Activated naive CD4-positive, alpha-beta T cell treated with anti-CD3 and anti-CD28 coated beads for 36 hours (primary cell): ENCODE measurements around the gene PFKM. TPM values are rescaled to one million over a fixed set of nuclear protein-coding genes. Genes with fewer than 3 reads are reported as not detected.
"Not testable (repeated sequence)": the region's sequence is repeated elsewhere in the genome, so short reads cannot be mapped to it uniquely, and the experiment has no call there.

Source experiments
- CTCF ChIA-PET: fragments of 350-600 bp; sonication (Branson Sonifier 250); formaldehyde crosslinking; loops from one replicate; lab custom pipeline; 2021; ENCODE audit warnings: antibody characterized with exemption; lab: Charles Lee
- DNase-seq: peaks from one replicate; pipeline ENCODE4 v3.0.0-alpha.2; 2020
- H3K27ac Mint-ChIP-seq: one replicate; pipeline ENCODE4 v1.8.0; 2021; ENCODE audit warnings: mild to moderate bottlenecking, mixed read lengths
- H3K27me3 Mint-ChIP-seq: one replicate; pipeline ENCODE4 v1.8.0; 2021; ENCODE audit warnings: low read depth, mixed read lengths
- H3K36me3 Mint-ChIP-seq: one replicate; pipeline ENCODE4 v1.8.0; 2021; ENCODE audit warnings: low read depth, mixed read lengths
- H3K4me1 Mint-ChIP-seq: one replicate; pipeline ENCODE4 v1.8.0; 2021; ENCODE audit warnings: low read depth, mixed read lengths
- H3K4me3 Mint-ChIP-seq: one replicate; pipeline ENCODE4 v1.8.0; 2021; ENCODE audit warnings: mild to moderate bottlenecking, moderate library complexity, mixed read lengths
- H3K9me3 Mint-ChIP-seq: one replicate; pipeline ENCODE4 v1.8.0; 2021; ENCODE audit warnings: mixed read lengths
- intact Hi-C: fragments of 100-400 bp; cut with micrococcal nuclease; formaldehyde crosslinking; loops from one replicate; pipeline ENCODE4 v1.15.1; 2023
- total RNA-seq, 2 experiments: library from RNA; stranded (reverse); gene quantifications; one replicate each; pipeline ENCODE4 v1.2.3, GENCODE V29; 2021

PFKM gene
- total RNA-seq, 2 experiments from 2014 or later = 68.2 to 71.9 TPM

GRCh38 chr12:48084841-48085460 lies 34.2 kb upstream of the PFKM start:
- CTCF ChIA-PET = interaction anchor here (1.4 kb wide), 2 partner anchors 77 to 81 kb away, joined by 3 read pairs; no protein-coding TSS in a partner anchor
- Mint-ChIP-seq H3K4me3 (no peak overlapping the region), H3K9me3 (no peaks in the 10 kb centered on the region), H3K4me1 (no peaks in the 10 kb centered on the region), H3K36me3 (peaks cover 34% of the 10 kb centered on the region), H3K27me3 (no peaks in the 10 kb centered on the region), H3K27ac (no peak overlapping the region)
- intact Hi-C loops = loop anchor here (1.0 kb wide), 1 partner anchor 80 kb away; no protein-coding TSS in a partner anchor
- no peak for DNase-seq

DNA sequence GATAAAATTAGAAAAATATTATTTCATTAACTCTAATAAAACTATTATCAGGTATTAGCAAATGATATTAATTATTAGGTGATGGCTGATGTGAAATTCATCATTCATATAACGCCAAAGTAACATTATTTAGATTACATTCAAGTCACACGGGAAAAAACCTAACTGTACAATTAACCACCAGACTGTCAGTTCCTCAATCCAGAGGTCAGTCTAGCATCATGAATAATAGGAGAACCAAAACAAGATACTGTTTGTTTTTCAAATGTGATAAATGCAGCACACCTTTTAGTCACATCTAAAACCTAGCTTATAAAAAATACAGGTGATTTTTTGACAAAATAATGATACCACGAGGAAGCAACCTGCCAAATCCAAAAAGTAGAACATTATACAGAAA lies 32.8 kb upstream of the PFKM start:
- intact Hi-C loops = no loop called here
- Mint-ChIP-seq H3K36me3 (peaks cover 31% of the 10 kb centered on the region), H3K4me3 (no peak overlapping the region), H3K27ac (no peak overlapping the region), H3K9me3 (no peaks in the 10 kb centered on the region), H3K27me3 (no peaks in the 10 kb centered on the region), H3K4me1 (no peaks in the 10 kb centered on the region)
- CTCF ChIA-PET = interaction anchor here (0.6 kb wide), 1 partner anchor 62 kb away, joined by 3 read pairs; no protein-coding TSS in a partner anchor
- DNase-seq = no peak

DNA sequence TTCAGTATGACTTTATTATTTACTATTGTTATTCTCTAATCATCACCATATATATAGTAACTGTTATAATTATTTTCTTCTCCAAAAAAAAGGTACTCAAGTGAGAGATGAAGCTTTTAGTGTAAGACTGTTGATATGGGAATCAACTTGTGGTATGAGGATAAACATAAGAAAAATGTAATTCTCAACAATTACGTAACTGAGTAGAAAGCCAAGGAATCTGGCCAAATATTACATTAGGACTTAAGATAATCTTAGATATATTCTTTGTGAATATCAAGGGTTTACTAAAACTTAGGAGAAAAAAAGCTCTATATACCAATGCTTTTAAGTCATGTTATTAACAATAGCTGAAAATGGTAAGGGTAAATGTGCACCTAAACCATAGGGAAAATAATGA lies 26.6 kb upstream of the PFKM start:
- intact Hi-C loops = no loop called here
- CTCF ChIA-PET = interaction anchor here (0.5 kb wide), 1 partner anchor 563 kb away, joined by 3 read pairs; no protein-coding TSS in a partner anchor
- Mint-ChIP-seq H3K27ac (no peak overlapping the region), H3K9me3 (no peaks in the 10 kb centered on the region), H3K27me3 (no peaks in the 10 kb centered on the region), H3K4me1 (no peaks in the 10 kb centered on the region), H3K4me3 (no peak overlapping the region), H3K36me3 (peaks cover 19% of the 10 kb centered on the region)
- no peak for DNase-seq

DNA sequence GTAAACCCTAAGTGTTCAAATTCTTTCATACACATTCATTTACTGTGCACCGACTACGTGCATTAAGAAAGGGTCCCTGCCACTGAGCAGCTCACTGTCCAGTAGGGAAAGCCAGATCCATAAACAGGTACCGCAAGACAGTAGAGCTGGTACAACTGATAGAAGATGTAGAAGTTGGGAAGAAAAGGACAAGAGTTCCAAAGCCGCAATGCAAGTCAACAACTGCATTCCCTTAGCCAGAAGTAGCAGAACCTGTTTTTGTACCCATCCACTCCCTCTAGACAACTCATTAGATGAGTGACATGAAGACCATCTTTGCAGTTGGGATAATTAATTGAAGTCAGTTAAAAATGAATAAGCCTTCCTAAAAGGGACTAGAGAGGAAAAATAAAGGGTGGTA lies 14.6 kb upstream of the PFKM start:
- H3K36me3 Mint-ChIP-seq = peaks cover 2% of the 10 kb centered on the region
- H3K27me3 Mint-ChIP-seq = no peaks in the 10 kb centered on the region
- peak overlapping the region; percentile 96 for H3K27ac Mint-ChIP-seq
- no peak for DNase-seq
- H3K4me3 Mint-ChIP-seq = peak overlapping the region; percentile 87
- CTCF ChIA-PET = interaction anchor here (0.5 to 1.7 kb wide), 3 partner anchors 92 to 514 kb away, joined by 3 to 6 read pairs (median 4); no protein-coding TSS in a partner anchor
- H3K4me1 Mint-ChIP-seq = peaks cover 46% of the 10 kb centered on the region
- intact Hi-C loops = no loop called here
- H3K9me3 Mint-ChIP-seq = no peaks in the 10 kb centered on the region

DNA sequence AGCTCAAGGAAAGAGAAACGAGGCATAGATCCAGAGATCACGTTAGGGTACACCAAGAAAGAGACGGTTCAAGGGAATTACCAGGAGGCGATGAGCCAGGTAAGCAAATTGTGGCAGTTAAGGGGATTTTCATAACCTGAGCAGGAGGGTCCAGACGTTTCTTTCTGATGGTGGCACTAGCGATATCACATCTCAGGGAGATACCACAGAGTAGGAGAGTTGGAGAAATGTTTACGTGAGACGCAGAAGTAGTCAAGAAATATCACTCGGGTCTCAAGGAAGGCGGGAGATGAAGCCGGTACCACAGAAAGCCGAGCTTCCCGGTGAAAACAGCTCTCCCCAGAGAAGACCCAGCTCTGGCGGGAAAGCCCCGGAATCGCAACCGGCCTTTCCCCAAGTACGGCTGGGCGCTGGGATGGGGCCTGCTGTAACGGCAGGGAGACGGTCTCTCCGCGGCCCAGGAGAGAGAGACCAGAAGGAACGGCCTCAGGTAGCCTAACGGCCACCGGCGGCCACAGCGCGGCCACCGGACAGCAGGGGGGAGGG lies 13.8 kb upstream of the PFKM start:
- Mint-ChIP-seq H3K27ac (peak overlapping the region; percentile 96), H3K4me3 (peak overlapping the region; percentile 87), H3K27me3 (no peaks in the 10 kb centered on the region), H3K36me3 (no peaks in the 10 kb centered on the region), H3K9me3 (no peaks in the 10 kb centered on the region), H3K4me1 (peaks cover 47% of the 10 kb centered on the region)
- intact Hi-C loops = loop anchor here (5.0 kb wide), 5 partner anchors 143 to 1733 kb away; partner anchors contain the start of genes SLC38A2, TMEM106C and TUBA1B
- peak; percentile 62 for DNase-seq
- CTCF ChIA-PET = interaction anchor here (0.5 to 1.7 kb wide), 3 partner anchors 14 to 513 kb away, joined by 3 to 6 read pairs (median 4); no protein-coding TSS in a partner anchor

GRCh38 chr12:48105867-48106680 lies 13.1 kb upstream of the PFKM start, which contains the start of gene SENP1:
TSS of gene SENP1 (minus strand) at chr12:48106079. CDS start at chr12:48101472, 4,607 bp downstream.
- peaks cover 47% of the 10 kb centered on the region for H3K4me1 Mint-ChIP-seq
- CTCF ChIA-PET = interaction anchor here (0.6 to 1.7 kb wide), 7 partner anchors 14 to 512 kb away, joined by 3 to 4 read pairs (median 3); no protein-coding TSS in a partner anchor
- H3K27me3 Mint-ChIP-seq = no peaks in the 10 kb centered on the region
- no peaks in the 10 kb centered on the region for H3K36me3 Mint-ChIP-seq
- peak; percentile 94 for DNase-seq
- peak within 1 kb of the TSS; percentile 87 for H3K4me3 Mint-ChIP-seq
- H3K9me3 Mint-ChIP-seq = no peaks in the 10 kb centered on the region
- intact Hi-C loops = loop anchor here (1.0 to 5.0 kb wide), 9 partner anchors 13 to 1734 kb away; partner anchors contain the start of genes ASB8, PFKM, SLC38A2 and TMEM106C
- peak within 1 kb of the TSS; percentile 96 for H3K27ac Mint-ChIP-seq

DNA sequence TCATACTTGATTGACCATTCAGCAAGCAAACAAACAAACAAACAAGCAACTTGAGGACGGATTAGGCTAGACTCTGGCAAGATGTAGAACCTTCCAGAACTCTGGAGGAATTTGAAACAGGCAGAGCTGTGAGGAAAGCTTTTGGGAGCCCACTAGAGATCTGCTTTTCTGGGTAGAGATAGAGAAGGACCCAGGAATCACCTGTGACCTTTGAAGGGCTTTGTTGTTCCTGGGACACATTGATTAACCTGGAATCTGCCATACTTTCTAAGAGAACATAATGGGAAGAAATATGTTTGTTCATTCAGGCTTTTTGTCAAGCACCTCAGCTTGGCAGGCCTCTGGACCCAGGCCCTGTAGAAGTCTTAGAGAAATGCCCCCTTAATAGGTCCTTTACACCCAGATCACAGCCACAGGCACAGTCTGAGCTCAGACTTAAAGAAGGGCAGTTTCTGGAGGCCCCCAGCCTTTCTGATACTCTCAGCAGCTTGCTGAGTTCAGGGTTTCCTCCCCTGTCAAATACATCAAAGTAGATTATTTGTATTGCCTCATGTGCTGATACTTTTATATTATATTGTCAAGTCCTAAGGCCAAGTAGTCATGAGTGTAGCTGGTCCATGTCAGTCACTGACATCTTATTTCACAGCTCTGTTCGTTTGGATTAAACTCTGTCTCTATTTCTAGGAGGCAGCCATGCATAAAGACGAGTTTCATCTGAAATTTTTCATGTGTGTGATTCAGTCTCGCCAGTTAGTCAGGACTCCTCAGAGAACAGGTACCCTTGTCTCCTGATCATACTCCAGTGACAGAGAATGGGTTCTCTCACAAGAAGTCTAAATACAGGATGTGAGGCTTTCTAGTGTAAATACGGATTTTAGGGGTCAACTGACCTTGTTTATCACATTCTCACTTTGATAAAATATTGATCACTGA lies 12.2 kb upstream of the PFKM start:
- peak overlapping the region; percentile 96 for H3K27ac Mint-ChIP-seq
- no peaks in the 10 kb centered on the region for H3K36me3 Mint-ChIP-seq
- intact Hi-C loops = loop anchor here (1.0 to 5.0 kb wide), 9 partner anchors 12 to 1735 kb away; partner anchors contain the start of genes ASB8, PFKM, SLC38A2 and TMEM106C
- no peaks in the 10 kb centered on the region for H3K27me3 Mint-ChIP-seq
- H3K4me3 Mint-ChIP-seq = peak overlapping the region; percentile 87
- CTCF ChIA-PET = interaction anchor here (0.6 to 1.4 kb wide), 6 partner anchors 10 to 221 kb away, joined by 3 to 4 read pairs (median 3); no protein-coding TSS in a partner anchor
- peak; percentile 4 for DNase-seq
- H3K9me3 Mint-ChIP-seq = no peaks in the 10 kb centered on the region
- peaks cover 44% of the 10 kb centered on the region for H3K4me1 Mint-ChIP-seq

DNA sequence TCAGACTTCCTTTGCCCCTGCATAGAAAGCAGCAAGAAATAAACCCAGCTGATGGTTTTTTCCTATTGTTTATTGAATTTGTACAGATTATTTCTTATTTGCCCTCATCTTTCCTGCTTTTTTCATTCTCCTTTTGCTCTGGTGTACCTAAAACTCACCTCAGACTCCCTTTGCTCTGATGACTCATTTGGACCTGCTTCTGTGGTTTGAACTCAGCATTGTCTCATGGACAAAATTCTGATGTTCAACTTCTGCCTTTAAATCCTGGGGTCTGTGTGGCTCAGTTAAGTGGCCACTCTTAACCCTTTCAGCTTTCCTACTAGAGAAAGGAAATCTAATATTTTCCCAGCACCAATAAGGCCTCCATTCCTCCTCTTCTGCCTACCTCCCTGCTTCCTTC lies 9.7 kb upstream of the PFKM start:
- H3K27ac Mint-ChIP-seq = no peak overlapping the region

DNA sequence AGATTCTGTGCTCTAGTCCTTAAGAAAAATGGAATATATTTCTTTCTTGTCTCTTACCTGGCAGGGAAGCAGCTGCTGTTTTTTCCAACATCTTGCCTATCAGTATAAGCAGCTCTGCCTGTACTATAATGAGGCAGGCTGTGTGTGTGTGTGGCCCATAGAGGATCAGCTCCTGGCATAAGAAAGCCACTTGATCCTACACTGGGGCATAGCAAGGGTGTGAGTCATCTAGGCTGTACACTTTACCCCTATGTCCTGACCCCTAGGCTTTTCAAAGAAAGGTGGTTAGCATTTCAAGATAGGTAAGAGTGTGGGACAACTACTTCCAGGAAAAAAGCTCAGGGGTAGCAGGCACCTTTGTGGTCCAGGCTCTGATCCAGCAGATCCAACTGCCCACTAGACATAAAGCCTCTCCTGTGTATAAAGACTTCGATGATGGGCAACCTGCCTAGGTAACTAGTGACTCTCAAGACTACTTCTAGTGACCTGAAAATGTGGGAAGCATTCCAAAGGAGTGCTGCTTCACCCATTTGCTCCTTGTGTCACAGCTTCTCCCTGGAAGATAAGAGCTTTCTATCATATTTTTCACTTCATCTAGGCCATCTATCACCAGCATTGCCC lies 8.4 kb upstream of the PFKM start:
- CTCF ChIA-PET = no interaction called here
- no peaks in the 10 kb centered on the region for H3K9me3 Mint-ChIP-seq
- no peak for DNase-seq
- intact Hi-C loops = no loop called here
- H3K36me3 Mint-ChIP-seq = no peaks in the 10 kb centered on the region
- H3K27me3 Mint-ChIP-seq = no peaks in the 10 kb centered on the region
- H3K27ac Mint-ChIP-seq = no peak overlapping the region
- peaks cover 27% of the 10 kb centered on the region for H3K4me1 Mint-ChIP-seq
- H3K4me3 Mint-ChIP-seq = no peak overlapping the region

More for the DNA sequence above, 9.7 kb upstream of the PFKM start:
- H3K4me1 Mint-ChIP-seq = peaks cover 31% of the 10 kb centered on the region
- H3K27me3 Mint-ChIP-seq = no peaks in the 10 kb centered on the region
- no peaks in the 10 kb centered on the region for H3K9me3 Mint-ChIP-seq
- no peak overlapping the region for H3K4me3 Mint-ChIP-seq
- no peak for DNase-seq
- CTCF ChIA-PET = interaction anchor here (0.6 kb wide), 1 partner anchor 433 kb away, joined by 3 read pairs; no protein-coding TSS in a partner anchor
- no peaks in the 10 kb centered on the region for H3K36me3 Mint-ChIP-seq
- intact Hi-C loops = loop anchor here (5.0 kb wide), 5 partner anchors 147 to 1737 kb away; partner anchors contain the start of genes SLC38A2, TMEM106C and TUBA1B

DNA sequence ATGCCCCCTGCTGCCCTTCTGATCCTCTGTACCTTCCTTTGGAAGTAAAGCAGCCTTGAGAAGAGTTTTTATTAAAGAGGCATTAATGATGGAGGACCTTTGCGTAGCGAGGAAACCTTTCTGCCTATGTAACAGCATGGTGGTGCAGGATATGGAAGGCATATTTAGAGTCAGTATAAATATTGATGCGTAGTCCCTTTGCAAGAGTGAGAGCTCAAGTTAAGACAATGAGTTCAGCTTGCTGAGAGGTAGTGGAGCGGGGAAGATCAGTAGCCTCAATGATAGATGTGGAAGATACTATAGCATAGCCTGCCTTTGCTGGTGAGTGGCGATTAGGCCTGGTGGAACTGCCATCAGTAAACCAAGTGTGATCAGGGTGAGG lies 7.9 kb upstream of the PFKM start:
- H3K4me3 Mint-ChIP-seq, intact Hi-C loops, CTCF ChIA-PET, H3K27ac Mint-ChIP-seq, H3K36me3 Mint-ChIP-seq, H3K9me3 Mint-ChIP-seq, DNase-seq, H3K27me3 Mint-ChIP-seq: not testable (repeated sequence)
- peaks cover 26% of the 10 kb centered on the region for H3K4me1 Mint-ChIP-seq

GRCh38 chr12:48115957-48116356 lies 3.2 kb upstream of the PFKM start:
- H3K9me3 Mint-ChIP-seq = no peaks in the 10 kb centered on the region
- H3K27ac Mint-ChIP-seq = no peak overlapping the region
- no peak overlapping the region for H3K4me3 Mint-ChIP-seq
- no peaks in the 10 kb centered on the region for H3K36me3 Mint-ChIP-seq
- no peaks in the 10 kb centered on the region for H3K27me3 Mint-ChIP-seq
- intact Hi-C loops = no loop called here
- CTCF ChIA-PET = interaction anchor here (0.8 kb wide), 1 partner anchor 13 kb away, joined by 3 read pairs; no protein-coding TSS in a partner anchor
- peaks cover 16% of the 10 kb centered on the region for H3K4me1 Mint-ChIP-seq
- no peak for DNase-seq
